ENCODE results near the gene DLGAP1. TPM values are rescaled to one million over a fixed set of nuclear protein-coding genes. Genes with fewer than 3 reads are reported as not detected.

Gene DLGAP1
- total and polyA plus RNA-seq, 10 of the 15 experiments (the other 5 are each of a cell fraction or from before 2014, with no cell fraction given): 0.23 to 27.6 (median 1.9) TPM

GRCh38 chr18:4058179-4058578, 396.9 kb downstream of the DLGAP1 start:
- 23% methylated on average over 1 of the region's 1 CpG for WGBS (ENCODE audit: insufficient coverage, insufficient replicate concordance, low lambda C conversion rate, missing lambda C conversion rate)

More at GRCh38 chr18:4058179-4058578, 396.9 kb downstream of the DLGAP1 start:
- in situ Hi-C loops (cut with MboI) (no loop called here), intact Hi-C loops (cut with micrococcal nuclease; ENCODE audit: unreplicated experiment) (no loop called here)
- H3K27me3 ChIP-seq (replicated peaks in 1 of 2; ENCODE audit: control insufficient read depth in 2 of 2, insufficient read depth in 2 of 2, low read length in 1 of 2): no peaks in the 10 kb centered on the region
- no peak overlapping the region for H3K4me2 ChIP-seq (ENCODE audit: control insufficient read depth, insufficient read depth)
- no peak overlapping the region for H3K4me3 ChIP-seq
- no peak overlapping the region for H3K9ac ChIP-seq (ENCODE audit: control insufficient read depth, insufficient read depth, low read length)
- no TSS peak for BruUV-seq (replicated peaks)
- ChIA-PET CTCF (interaction anchor here (2.3 kb wide), 1 partner anchor 11 kb away, joined by 7 read pairs; no protein-coding TSS in a partner anchor), POLR2A (no interaction called here), SMC1A (ENCODE audit: uncharacterized antibody, unreplicated experiment) (interaction anchor here (1.4 kb wide), 1 partner anchor 18 kb away, joined by 3 read pairs; no protein-coding TSS in a partner anchor), RAD21 (ENCODE audit: unreplicated experiment) (no interaction called here)
- H3K4me1 ChIP-seq (ENCODE audit: control insufficient read depth, insufficient read depth, low read length): no peaks in the 10 kb centered on the region
- H3K36me3 ChIP-seq (ENCODE audit: control insufficient read depth in 2 of 2, insufficient read depth in 2 of 2, low read length in 1 of 2): no peaks in the 10 kb centered on the region; a peak in 1 of 4 replicates
- TF ChIP-seq IRF5 (IDR thresholded peaks at IDR 0.05; ENCODE audit: borderline replicate concordance) (no peak), HDAC6 (IDR thresholded peaks at IDR 0.05; ENCODE audit: unreplicated experiment) (no peak), CREB1 (IDR thresholded peaks at IDR 0.05; ENCODE audit: low read depth) (no peak), PAX5 (IDR thresholded peaks at IDR 0.05; ENCODE audit: borderline replicate concordance, low read depth, low read length) (no peak), PML (IDR thresholded peaks at IDR 0.05; ENCODE audit: low read length) (no peak), RUNX3 (IDR thresholded peaks at IDR 0.05; ENCODE audit: low read length) (no peak), PRDM15 (CRISPR knock-in tag; IDR thresholded peaks at IDR 0.05) (no peak), JUND (IDR thresholded peaks at IDR 0.05; ENCODE audit: low read depth, low read length) (no peak), PAX8 (IDR thresholded peaks at IDR 0.05) (no peak), EP300 (IDR thresholded peaks at IDR 0.05; ENCODE audit: borderline replicate concordance in 1 of 2, control insufficient read depth in 1 of 2, low read depth in 2 of 2, low read length in 2 of 2) (no peak), TBL1XR1 (IDR thresholded peaks at IDR 0.05; ENCODE audit: low read depth, low read length) (no peak), SIN3A (IDR thresholded peaks at IDR 0.05; ENCODE audit: low read depth, low read length) (no peak)
- H3K79me2 ChIP-seq (ENCODE audit: control insufficient read depth, insufficient read depth, low read length): no peaks in the 10 kb centered on the region
- H2AFZ ChIP-seq (ENCODE audit: control insufficient read depth, low read depth, low read length): no peak overlapping the region
- peaks cover 1% of the 10 kb centered on the region; the same call in 2 of the 3 replicates for H3K9me3 ChIP-seq (replicated peaks; ENCODE audit: control insufficient read depth, insufficient read depth, low read length)
- DNase-seq (ENCODE audit: low read depth, low spot score) (no peak), ATAC-seq (no peak), FAIRE-seq (no peak)
- no peak overlapping the region for H3K27ac ChIP-seq (ENCODE audit: control insufficient read depth, insufficient read depth)
- H4K20me1 ChIP-seq (ENCODE audit: control insufficient read depth, insufficient read depth): no peaks in the 10 kb centered on the region
